Caki2 (cell line): ENCODE data around the gene NFATC4. TPM values are rescaled to one million over a fixed set of nuclear protein-coding genes. Genes with fewer than 3 reads are reported as not detected.

Source experiments
- total RNA-seq: library from RNA; depleted of rRNA; stranded (reverse); fragments of >200 nt; shearing (Covaris generic); gene quantifications from 2 replicates; pipeline ENCODE4 v1.2.3, GENCODE V29; 2014; ENCODE audit warnings: low replicate concordance; rRNA removed

Gene NFATC4
- total RNA-seq, 1 experiment from 2014 or later, result not detected

Other genes starting within 250 kb of the NFATC4 start
- not detected in 2 replicates for gene FITM1, start 237.5 kb upstream of the NFATC4 start, total RNA-seq
- 77.8 and 123 TPM in 2 replicates for gene PSME1, start 232.0 kb upstream of the NFATC4 start, total RNA-seq
- 12.8 and 23.0 TPM in 2 replicates for gene EMC9, start 226.6 kb upstream of the NFATC4 start, total RNA-seq
- 191 and 202 TPM in 2 replicates for gene PSME2, start 221.6 kb upstream of the NFATC4 start, total RNA-seq
- 46.1 and 48.9 TPM in 2 replicates for gene RNF31, start 220.7 kb upstream of the NFATC4 start, total RNA-seq
- 29.9 and 36.1 TPM in 2 replicates for gene IRF9, start 206.9 kb upstream of the NFATC4 start, total RNA-seq
- not detected in 2 replicates for gene REC8, start 196.1 kb upstream of the NFATC4 start, total RNA-seq
- 25.7 and 32.7 TPM in 2 replicates for gene IPO4, start 179.4 kb upstream of the NFATC4 start, total RNA-seq
- 50.9 and 57.1 TPM in 2 replicates for gene TM9SF1, start 172.7 kb upstream of the NFATC4 start, total RNA-seq
- not detected in 2 replicates for gene TSSK4, start 162.5 kb upstream of the NFATC4 start, total RNA-seq
- 23.3 and 52.2 TPM in 2 replicates for gene CHMP4A, start 154.7 kb upstream of the NFATC4 start, total RNA-seq
- gene MDP1, start 152.1 kb upstream of the NFATC4 start, total RNA-seq, result 19.8 and 23.5 TPM in 2 replicates
- 129 and 160 TPM in 2 replicates for gene NEDD8, start 135.8 kb upstream of the NFATC4 start, total RNA-seq
- 57.8 and 93.4 TPM in 2 replicates for gene GMPR2, start 135.3 kb upstream of the NFATC4 start, total RNA-seq
- gene TINF2, start 125.6 kb upstream of the NFATC4 start, total RNA-seq, result 27.7 and 38.3 TPM in 2 replicates
- gene TGM1, start 105.0 kb upstream of the NFATC4 start, total RNA-seq, result 0.44 TPM in 1 of 2 replicates, not detected in the other
- 10.3 and 12.9 TPM in 2 replicates for gene RABGGTA, start 96.6 kb upstream of the NFATC4 start, total RNA-seq
- 5.3 and 9.2 TPM in 2 replicates for gene DHRS1, start 68.4 kb upstream of the NFATC4 start, total RNA-seq
- gene NOP9, start 68.3 kb upstream of the NFATC4 start, total RNA-seq, result 8.8 and 13.8 TPM in 2 replicates
- gene CIDEB, start 60.2 kb upstream of the NFATC4 start, total RNA-seq, result 1.0 and 6.8 TPM in 2 replicates
- 0.98 TPM in 1 of 2 replicates, not detected in the other for gene LTB4R2, start 58.0 kb upstream of the NFATC4 start, total RNA-seq
- gene LTB4R, start 56.7 kb upstream of the NFATC4 start, total RNA-seq, result 0.12 and 2.7 TPM in 2 replicates
- not detected in 2 replicates for gene ADCY4, start 33.1 kb upstream of the NFATC4 start, total RNA-seq
- gene RIPK3, start 28.2 kb upstream of the NFATC4 start, total RNA-seq, result not detected in 2 replicates
- gene NYNRIN, start 30.8 kb downstream of the NFATC4 start, total RNA-seq, result 0.03 TPM in 1 of 2 replicates, not detected in the other
- 0.81 and 2.2 TPM in 2 replicates for gene CBLN3, start 61.5 kb downstream of the NFATC4 start, total RNA-seq
- 25.4 and 31.1 TPM in 2 replicates for gene KHNYN, start 61.8 kb downstream of the NFATC4 start, total RNA-seq
- gene SDR39U1, start 74.6 kb downstream of the NFATC4 start, total RNA-seq, result 17.2 and 31.0 TPM in 2 replicates
- gene CMA1, start 140.1 kb downstream of the NFATC4 start, total RNA-seq, result not detected in 2 replicates
- not detected in 2 replicates for gene CTSG, start 208.1 kb downstream of the NFATC4 start, total RNA-seq
- not detected in 2 replicates for gene GZMH, start 241.5 kb downstream of the NFATC4 start, total RNA-seq